ELF-1 (cell line): ENCODE measurements around the gene GPR143.
A peak's percentile ranks its signal among the peaks of the same experiment; 100 is the strongest.

Experiments
- DNase-seq: peaks from one replicate; pipeline ENCODE4 v3.0.0-alpha.2; 2016; ENCODE audit warnings: low read depth, low spot score

Gene GPR143

GRCh38 chrX:9708086-9708485, 57.6 kb downstream of the GPR143 start:
- no peak for DNase-seq

DNA sequence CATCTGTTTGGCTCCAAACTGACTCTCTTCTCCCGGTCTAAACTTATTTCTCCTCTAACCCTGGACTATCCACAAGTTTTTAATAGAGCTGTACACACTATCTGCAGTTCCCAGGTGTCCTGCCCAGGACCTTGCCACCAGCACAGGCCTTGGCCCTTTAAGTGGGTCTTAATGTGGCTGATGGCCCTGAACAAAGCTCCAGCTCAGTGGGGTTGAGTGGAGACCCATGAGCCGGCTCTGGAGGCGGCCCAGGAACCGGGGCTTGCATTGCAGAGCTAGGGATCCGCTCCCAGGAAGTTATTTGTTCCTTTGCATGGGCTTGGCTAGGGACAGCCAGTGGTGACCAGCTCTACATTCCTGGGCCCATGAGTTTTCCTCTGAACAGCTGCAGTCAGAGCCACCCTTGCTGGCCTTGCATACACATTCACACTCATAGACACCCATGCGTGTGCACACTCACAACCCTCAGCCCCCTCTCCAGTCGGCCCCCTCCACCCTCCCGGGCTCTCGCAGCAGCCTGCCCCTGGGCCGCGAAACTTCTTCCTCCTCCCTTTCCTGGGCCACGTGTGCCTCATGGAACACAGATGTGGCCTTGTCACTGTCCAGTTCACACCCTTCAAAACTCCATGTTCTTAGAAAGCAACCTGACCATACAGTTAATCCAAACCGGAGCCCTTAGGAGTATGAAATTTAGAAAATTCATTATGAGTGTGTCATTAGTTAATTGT, 58.2 kb downstream of the GPR143 start:
- DNase-seq: no peak

DNA sequence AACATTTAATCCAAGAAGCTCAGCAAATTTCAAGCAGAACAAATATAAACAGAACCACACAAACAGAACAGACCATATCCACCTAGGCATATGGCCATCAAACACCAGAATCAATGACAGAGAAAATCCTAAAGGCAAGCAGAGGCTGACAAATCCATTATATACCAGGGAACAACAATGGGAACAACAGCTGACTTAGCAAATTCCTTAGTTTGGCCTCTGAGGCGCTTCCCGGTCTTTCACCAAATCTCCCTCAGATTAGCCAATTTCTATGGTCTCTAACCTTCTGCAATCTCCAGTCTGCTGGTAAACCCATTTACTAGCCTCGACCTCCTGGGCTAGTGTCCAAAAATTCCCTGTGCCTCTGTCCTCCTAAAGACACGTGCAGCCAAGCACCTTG, 59.2 kb downstream of the GPR143 start:
- DNase-seq: peak; percentile 26

GRCh38 chrX:9704876-9705465, 60.7 kb downstream of the GPR143 start:
- DNase-seq: no peak

- no peak for DNase-seq
Observed at GRCh38 chrX:9703406-9703805, 62.2 kb downstream of the GPR143 start.

GRCh38 chrX:9701790-9702189, 63.9 kb downstream of the GPR143 start:
- no peak for DNase-seq

- peak; percentile 31 for DNase-seq
Observed at GRCh38 chrX:9700555-9700954, 65.1 kb downstream of the GPR143 start.

DNA sequence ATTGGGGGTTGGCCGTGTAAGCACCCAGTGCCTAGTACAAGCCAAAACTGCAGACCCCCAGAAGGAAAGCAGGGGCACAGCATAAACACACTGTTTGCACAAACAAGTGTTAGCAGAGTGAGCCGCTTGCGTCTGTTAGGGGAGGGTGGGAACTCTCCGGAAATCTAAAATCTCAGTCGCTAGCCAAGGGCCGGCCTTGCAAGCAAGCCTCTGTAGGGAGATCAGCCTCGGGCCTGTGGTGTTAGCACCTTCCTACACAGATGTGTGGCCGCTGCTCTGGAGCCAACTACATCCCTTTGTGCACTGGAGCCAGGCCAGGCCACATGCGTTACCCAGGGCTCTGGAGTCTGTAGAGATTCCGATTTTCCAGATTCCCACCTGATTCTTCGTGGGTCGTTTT, 67.1 kb downstream of the GPR143 start:
- no peak for DNase-seq

GRCh38 chrX:9693307-9694001, 72.2 kb downstream of the GPR143 start:
- DNase-seq: no peak

GRCh38 chrX:9690046-9690445, 75.6 kb downstream of the GPR143 start:
- DNase-seq: no peak

GRCh38 chrX:9688833-9689232, 76.8 kb downstream of the GPR143 start:
- no peak for DNase-seq

GRCh38 chrX:9687899-9688298, 77.7 kb downstream of the GPR143 start:
- no peak for DNase-seq

- no peak for DNase-seq
Observed at GRCh38 chrX:9683350-9683749, 82.3 kb downstream of the GPR143 start.

DNA sequence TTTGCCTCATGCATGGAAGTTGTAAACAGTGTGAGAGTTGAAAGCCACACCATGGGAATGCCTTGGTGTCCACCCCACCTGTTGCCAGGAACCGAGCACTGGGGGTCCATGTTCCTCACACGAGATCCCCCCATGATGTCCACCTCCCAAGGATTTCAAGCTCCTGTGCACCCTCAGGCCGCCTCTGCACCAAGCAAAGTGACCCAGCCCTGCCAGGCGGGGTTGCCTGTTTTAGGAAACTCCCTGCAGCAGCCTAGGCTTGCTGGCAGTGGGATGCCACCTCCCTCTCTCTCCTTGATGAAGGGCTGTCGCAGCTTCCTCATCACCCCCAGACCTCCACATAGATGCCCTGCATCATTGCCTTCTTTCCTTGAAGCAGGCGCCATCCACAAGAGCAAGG, 82.8 kb downstream of the GPR143 start:
- no peak for DNase-seq

- DNase-seq: peak; percentile 76
Observed at GRCh38 chrX:9682456-9682855, 83.2 kb downstream of the GPR143 start.

GRCh38 chrX:9681422-9681821, 84.2 kb downstream of the GPR143 start:
- no peak for DNase-seq

DNA sequence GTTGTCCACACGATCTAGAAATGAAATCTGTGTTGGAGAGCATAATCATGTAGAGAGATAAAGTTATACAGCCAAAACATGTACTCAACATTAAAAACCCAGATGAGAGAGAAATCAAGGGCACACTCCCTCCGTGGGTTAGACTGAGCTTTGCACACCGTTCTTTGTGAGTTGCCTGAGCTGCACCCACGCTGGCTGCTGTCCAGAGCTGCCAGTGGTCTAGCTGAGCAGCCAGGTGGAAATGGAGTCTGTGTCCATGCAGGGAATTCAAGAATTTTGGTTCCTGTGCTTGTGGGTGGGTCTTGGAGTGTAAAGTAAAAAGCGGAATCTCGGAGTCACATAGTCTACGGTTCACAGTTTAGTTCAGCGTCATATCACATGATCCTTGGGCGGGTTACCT, 84.6 kb downstream of the GPR143 start:
- DNase-seq: no peak

GRCh38 chrX:9678215-9678965, 87.3 kb downstream of the GPR143 start:
- no peak for DNase-seq

- no peak for DNase-seq
Observed at GRCh38 chrX:9677098-9677739, 88.4 kb downstream of the GPR143 start.

GRCh38 chrX:9676738-9677097, 88.9 kb downstream of the GPR143 start:
- DNase-seq: no peak

DNA sequence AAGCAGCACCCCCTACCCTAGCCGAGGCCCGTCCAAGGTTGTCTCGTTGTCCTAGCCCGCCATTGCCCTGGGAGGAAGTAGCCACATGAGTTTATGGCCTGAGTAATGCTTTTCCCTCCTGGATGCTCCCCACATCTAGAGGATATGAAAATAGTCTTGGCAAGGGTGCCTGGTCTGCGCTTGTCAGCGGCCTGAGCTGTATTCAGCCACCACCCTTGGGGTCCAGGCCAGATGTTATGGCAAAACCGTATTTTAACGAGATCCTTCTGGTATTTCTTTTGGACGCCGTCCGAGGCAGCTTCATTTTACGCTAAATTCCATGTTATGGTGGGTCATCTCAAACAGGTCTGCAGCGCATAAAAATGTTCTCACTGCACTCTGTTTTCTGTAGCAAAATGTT, 89.3 kb downstream of the GPR143 start:
- DNase-seq: no peak
